OCI-LY7 (cell line): ENCODE measurements around the gene SCRG1.

ENCODE experiments used
- CTCF ChIP-seq: fragments of 200-600 bp; sonication (generic); conservative IDR thresholded peaks from 2 replicates; pipeline ENCODE4 v1.5.1; 2014; ENCODE audit warnings: mild to moderate bottlenecking, antibody characterized with exemption, low read length, moderate library complexity, mixed read lengths
- EZH2phosphoT487 ChIP-seq: fragments of 200-600 bp; sonication (generic); IDR thresholded peaks from 2 replicates; pipeline ENCODE4 v1.6.1; 2018; ENCODE audit warnings: low read depth, borderline replicate concordance, mild to moderate bottlenecking, mixed run types, antibody characterized with exemption, low read length, moderate library complexity, mixed read lengths

DNA sequence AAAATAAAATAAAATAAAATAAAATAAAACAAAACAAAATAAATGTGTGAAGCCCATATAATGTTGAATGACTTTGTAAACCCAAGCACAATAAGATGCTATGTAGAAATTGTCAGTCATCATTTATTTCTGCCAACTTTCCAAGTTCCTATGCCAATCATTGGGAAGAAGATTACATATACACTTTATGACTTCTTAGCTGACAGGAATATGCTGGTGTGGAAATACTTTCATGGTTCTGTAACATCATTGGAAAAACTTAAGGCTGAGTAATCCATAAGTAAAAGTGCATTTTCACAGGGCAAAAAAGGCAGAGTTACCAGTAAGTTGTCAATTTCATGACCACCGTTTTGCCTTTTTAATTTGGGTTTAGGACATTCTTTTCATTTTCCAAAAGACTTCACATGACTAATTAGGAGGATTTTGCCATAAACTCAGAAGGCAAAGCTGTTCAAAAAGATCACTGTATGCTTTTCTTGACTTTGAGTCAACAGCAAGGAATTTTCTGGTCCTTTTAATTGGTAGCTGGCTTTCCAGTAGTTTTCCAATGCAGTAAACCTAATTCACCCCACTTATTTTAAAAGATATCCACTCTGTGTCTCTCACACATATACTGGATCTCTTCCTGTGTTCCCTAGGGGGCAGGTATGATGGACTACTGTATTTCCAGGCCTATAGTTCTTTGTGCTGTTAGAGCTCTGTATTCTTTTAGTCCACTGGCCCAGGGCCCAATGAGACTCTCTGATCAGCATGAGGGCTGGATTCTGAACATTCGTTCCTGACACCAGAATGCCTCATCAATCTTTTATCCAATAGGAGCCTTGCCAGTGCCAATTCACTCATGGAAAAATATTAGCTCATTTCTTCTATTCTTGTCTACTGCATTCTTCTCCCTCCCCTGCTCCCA lies 26.2 kb upstream of the SCRG1 start:
- TF ChIP-seq CTCF (no peak), EZH2phosphoT487 (no peak)
